Measurements from ENCODE around the gene FRAS1. TPM values are rescaled to one million over a fixed set of nuclear protein-coding genes. Genes with fewer than 3 reads are reported as not detected.

FRAS1 gene
- polyA plus RNA-seq, 1 donor from 2014 or later: 2.8 TPM

- H3K9ac ChIP-seq (ENCODE audit: low read length): no peak overlapping the region
- TF ChIP-seq EP300 (conservative IDR thresholded peaks at IDR 0.05; ENCODE audit: poor library complexity, severe bottlenecking) (no peak), SMC3 (conservative IDR thresholded peaks at IDR 0.05; ENCODE audit: poor library complexity) (no peak), POLR2AphosphoS5 (IDR thresholded peaks at IDR 0.05) (no peak), TAF1 (IDR thresholded peaks at IDR 0.05; ENCODE audit: low read depth) (no peak), EZH2 (IDR thresholded peaks at IDR 0.05; ENCODE audit: borderline replicate concordance, insufficient read depth, low read length, poor library complexity, severe bottlenecking) (no peak), RAD21 (conservative IDR thresholded peaks at IDR 0.05) (no peak), MXI1 (conservative IDR thresholded peaks at IDR 0.05; ENCODE audit: poor library complexity, severe bottlenecking) (no peak)
- TF ChIP-seq, protein P1, sequence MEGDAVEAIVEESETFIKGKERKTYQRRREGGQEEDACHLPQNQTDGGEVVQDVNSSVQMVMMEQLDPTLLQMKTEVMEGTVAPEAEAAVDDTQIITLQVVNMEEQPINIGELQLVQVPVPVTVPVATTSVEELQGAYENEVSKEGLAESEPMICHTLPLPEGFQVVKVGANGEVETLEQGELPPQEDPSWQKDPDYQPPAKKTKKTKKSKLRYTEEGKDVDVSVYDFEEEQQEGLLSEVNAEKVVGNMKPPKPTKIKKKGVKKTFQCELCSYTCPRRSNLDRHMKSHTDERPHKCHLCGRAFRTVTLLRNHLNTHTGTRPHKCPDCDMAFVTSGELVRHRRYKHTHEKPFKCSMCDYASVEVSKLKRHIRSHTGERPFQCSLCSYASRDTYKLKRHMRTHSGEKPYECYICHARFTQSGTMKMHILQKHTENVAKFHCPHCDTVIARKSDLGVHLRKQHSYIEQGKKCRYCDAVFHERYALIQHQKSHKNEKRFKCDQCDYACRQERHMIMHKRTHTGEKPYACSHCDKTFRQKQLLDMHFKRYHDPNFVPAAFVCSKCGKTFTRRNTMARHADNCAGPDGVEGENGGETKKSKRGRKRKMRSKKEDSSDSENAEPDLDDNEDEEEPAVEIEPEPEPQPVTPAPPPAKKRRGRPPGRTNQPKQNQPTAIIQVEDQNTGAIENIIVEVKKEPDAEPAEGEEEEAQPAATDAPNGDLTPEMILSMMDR (IDR thresholded peaks at IDR 0.05; ENCODE audit: poor library complexity, severe bottlenecking): no peak
- TF ChIP-seq, protein P2, sequence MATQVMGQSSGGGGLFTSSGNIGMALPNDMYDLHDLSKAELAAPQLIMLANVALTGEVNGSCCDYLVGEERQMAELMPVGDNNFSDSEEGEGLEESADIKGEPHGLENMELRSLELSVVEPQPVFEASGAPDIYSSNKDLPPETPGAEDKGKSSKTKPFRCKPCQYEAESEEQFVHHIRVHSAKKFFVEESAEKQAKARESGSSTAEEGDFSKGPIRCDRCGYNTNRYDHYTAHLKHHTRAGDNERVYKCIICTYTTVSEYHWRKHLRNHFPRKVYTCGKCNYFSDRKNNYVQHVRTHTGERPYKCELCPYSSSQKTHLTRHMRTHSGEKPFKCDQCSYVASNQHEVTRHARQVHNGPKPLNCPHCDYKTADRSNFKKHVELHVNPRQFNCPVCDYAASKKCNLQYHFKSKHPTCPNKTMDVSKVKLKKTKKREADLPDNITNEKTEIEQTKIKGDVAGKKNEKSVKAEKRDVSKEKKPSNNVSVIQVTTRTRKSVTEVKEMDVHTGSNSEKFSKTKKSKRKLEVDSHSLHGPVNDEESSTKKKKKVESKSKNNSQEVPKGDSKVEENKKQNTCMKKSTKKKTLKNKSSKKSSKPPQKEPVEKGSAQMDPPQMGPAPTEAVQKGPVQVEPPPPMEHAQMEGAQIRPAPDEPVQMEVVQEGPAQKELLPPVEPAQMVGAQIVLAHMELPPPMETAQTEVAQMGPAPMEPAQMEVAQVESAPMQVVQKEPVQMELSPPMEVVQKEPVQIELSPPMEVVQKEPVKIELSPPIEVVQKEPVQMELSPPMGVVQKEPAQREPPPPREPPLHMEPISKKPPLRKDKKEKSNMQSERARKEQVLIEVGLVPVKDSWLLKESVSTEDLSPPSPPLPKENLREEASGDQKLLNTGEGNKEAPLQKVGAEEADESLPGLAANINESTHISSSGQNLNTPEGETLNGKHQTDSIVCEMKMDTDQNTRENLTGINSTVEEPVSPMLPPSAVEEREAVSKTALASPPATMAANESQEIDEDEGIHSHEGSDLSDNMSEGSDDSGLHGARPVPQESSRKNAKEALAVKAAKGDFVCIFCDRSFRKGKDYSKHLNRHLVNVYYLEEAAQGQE (IDR thresholded peaks at IDR 0.05; ENCODE audit: borderline replicate concordance): no peak
- no peak overlapping the region for H2AFZ ChIP-seq (ENCODE audit: low read depth, low read length)
- no peaks in the 10 kb centered on the region for H3K36me3 ChIP-seq (ENCODE audit: insufficient read depth, low read length)
- no peaks in the 10 kb centered on the region for H3K9me3 ChIP-seq (ENCODE audit: low read length)
- no peak overlapping the region for H3K4me2 ChIP-seq (ENCODE audit: low read length)
- no peaks in the 10 kb centered on the region for H3F3A ChIP-seq (ENCODE audit: insufficient read depth, low read length, poor library complexity, severe bottlenecking)
- no peak overlapping the region for H3K27ac ChIP-seq (ENCODE audit: low read length)
- H4K20me1 ChIP-seq (ENCODE audit: insufficient read depth): no peaks in the 10 kb centered on the region
- no peaks in the 10 kb centered on the region for H3K9me2 ChIP-seq (ENCODE audit: insufficient read depth, low read length)
- no peaks in the 10 kb centered on the region for H3K79me2 ChIP-seq (replicated peaks; ENCODE audit: insufficient read depth, low read length)
- H3K4me3 ChIP-seq (ENCODE audit: low read length): no peak overlapping the region
- no peaks in the 10 kb centered on the region for H3K27me3 ChIP-seq (ENCODE audit: insufficient read depth, low read depth, low read length)
Measured at GRCh38 chr4:78570117-78570516, 513.0 kb downstream of the FRAS1 start.

DNA sequence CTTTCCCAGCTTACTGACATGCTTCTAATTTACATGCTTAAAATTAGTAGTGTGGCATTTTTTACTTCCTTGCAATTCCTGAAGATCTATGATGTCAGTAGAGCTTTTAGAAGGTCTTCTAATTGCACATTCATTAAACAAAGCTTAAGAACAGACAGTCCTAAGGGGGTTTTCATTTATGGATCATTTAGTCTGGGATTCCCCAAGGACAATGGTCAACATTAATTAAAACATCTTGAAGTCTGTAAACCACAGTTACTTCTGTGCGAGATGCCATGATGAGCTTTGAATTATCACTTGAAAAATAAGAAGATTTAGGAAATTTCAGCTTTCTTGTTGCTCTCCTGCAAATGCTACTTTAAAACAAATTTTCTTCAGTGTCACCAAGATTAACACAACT is 514.7 kb downstream of the FRAS1 start:
- Histone ChIP-seq H3K79me2 (replicated peaks; ENCODE audit: insufficient read depth, low read length) (no peaks in the 10 kb centered on the region), H3K9me2 (ENCODE audit: insufficient read depth, low read length) (no peaks in the 10 kb centered on the region), H3K9me3 (ENCODE audit: low read length) (no peaks in the 10 kb centered on the region), H2AFZ (ENCODE audit: low read depth, low read length) (no peak overlapping the region), H3K9ac (ENCODE audit: low read length) (no peak overlapping the region), H3K27ac (ENCODE audit: low read length) (no peak overlapping the region), H4K20me1 (ENCODE audit: insufficient read depth) (no peaks in the 10 kb centered on the region), H3K27me3 (ENCODE audit: insufficient read depth, low read depth, low read length) (no peaks in the 10 kb centered on the region), H3K4me2 (ENCODE audit: low read length) (no peak overlapping the region), H3K4me3 (ENCODE audit: low read length) (no peak overlapping the region), H3K36me3 (ENCODE audit: insufficient read depth, low read length) (no peaks in the 10 kb centered on the region), H3F3A (ENCODE audit: insufficient read depth, low read length, poor library complexity, severe bottlenecking) (no peaks in the 10 kb centered on the region)
- TF ChIP-seq EZH2 (IDR thresholded peaks at IDR 0.05; ENCODE audit: borderline replicate concordance, insufficient read depth, low read length, poor library complexity, severe bottlenecking): no peak
- TF ChIP-seq EP300 (conservative IDR thresholded peaks at IDR 0.05; ENCODE audit: poor library complexity, severe bottlenecking): no peak
- no peak for TF ChIP-seq POLR2AphosphoS5 (IDR thresholded peaks at IDR 0.05)
- TF ChIP-seq MXI1 (conservative IDR thresholded peaks at IDR 0.05; ENCODE audit: poor library complexity, severe bottlenecking): no peak
- TF ChIP-seq, protein P2 (IDR thresholded peaks at IDR 0.05; ENCODE audit: borderline replicate concordance): no peak
- TF ChIP-seq TAF1 (IDR thresholded peaks at IDR 0.05; ENCODE audit: low read depth): no peak
- TF ChIP-seq, protein P1 (IDR thresholded peaks at IDR 0.05; ENCODE audit: poor library complexity, severe bottlenecking): no peak

Data from neural cell (in vitro differentiated cells).